ENCODE measurements around the gene ANKRD63. TPM values are rescaled to one million over a fixed set of nuclear protein-coding genes. Genes with fewer than 3 reads are reported as not detected.
A peak's percentile ranks its signal among the peaks of the same experiment; 100 is the strongest.

Gene ANKRD63
- total and polyA plus RNA-seq, 10 of the 15 experiments (the other 5 are each of a cell fraction or from before 2014, with no cell fraction given): not detected

- TF ChIP-seq CUX1 (IDR thresholded peaks at IDR 0.05; ENCODE audit: insufficient replicate concordance, low read depth, low read length) (no peak), KLF5 (IDR thresholded peaks at IDR 0.05; ENCODE audit: partially characterized antibody) (no peak), CBFB (IDR thresholded peaks at IDR 0.05; ENCODE audit: low read depth) (no peak), IRF5 (IDR thresholded peaks at IDR 0.05; ENCODE audit: borderline replicate concordance) (no peak), POLR2AphosphoS2 (IDR thresholded peaks at IDR 0.05; ENCODE audit: low read depth, low read length) (no peak), EGR1 (IDR thresholded peaks at IDR 0.05; ENCODE audit: borderline replicate concordance in 1 of 2, low read depth in 2 of 2, low read length in 2 of 2) (peak in 1 of 2 experiments; percentile 5; a peak in 1 of 3 replicates), ASH2L (IDR thresholded peaks at IDR 0.05; ENCODE audit: borderline replicate concordance, low read depth) (no peak), SP1 (IDR thresholded peaks at IDR 0.05; ENCODE audit: low read depth, low read length) (peak; percentile 91), HDGF (IDR thresholded peaks at IDR 0.05) (0 out of 2 replicates have a peak, but pooled peaks have one; percentile 20), SREBF1 (IDR thresholded peaks at IDR 0.05; ENCODE audit: low read length) (no peak), KAT2A (conservative IDR thresholded peaks at IDR 0.05; ENCODE audit: control insufficient read depth, low read depth, low read length) (peak; percentile 72; the same call in 1 of the 2 replicates), TBL1XR1 (IDR thresholded peaks at IDR 0.05; ENCODE audit: low read depth, low read length) (no peak), BACH1 (IDR thresholded peaks at IDR 0.05; ENCODE audit: borderline replicate concordance) (no peak), SRF (IDR thresholded peaks at IDR 0.05; ENCODE audit: low read depth in 2 of 2, low read length in 2 of 2) (peak; percentile 72 to 77; a peak in 3 of 4 replicates), SUZ12 (IDR thresholded peaks at IDR 0.05; ENCODE audit: unreplicated experiment) (no peak), ZNF622 (IDR thresholded peaks at IDR 0.05) (no peak), GATAD2B (conservative IDR thresholded peaks at IDR 0.05; ENCODE audit: low read depth) (0 out of 2 replicates have a peak, but pooled peaks have one; percentile 19)
- TF ChIP-seq, protein P1, sequence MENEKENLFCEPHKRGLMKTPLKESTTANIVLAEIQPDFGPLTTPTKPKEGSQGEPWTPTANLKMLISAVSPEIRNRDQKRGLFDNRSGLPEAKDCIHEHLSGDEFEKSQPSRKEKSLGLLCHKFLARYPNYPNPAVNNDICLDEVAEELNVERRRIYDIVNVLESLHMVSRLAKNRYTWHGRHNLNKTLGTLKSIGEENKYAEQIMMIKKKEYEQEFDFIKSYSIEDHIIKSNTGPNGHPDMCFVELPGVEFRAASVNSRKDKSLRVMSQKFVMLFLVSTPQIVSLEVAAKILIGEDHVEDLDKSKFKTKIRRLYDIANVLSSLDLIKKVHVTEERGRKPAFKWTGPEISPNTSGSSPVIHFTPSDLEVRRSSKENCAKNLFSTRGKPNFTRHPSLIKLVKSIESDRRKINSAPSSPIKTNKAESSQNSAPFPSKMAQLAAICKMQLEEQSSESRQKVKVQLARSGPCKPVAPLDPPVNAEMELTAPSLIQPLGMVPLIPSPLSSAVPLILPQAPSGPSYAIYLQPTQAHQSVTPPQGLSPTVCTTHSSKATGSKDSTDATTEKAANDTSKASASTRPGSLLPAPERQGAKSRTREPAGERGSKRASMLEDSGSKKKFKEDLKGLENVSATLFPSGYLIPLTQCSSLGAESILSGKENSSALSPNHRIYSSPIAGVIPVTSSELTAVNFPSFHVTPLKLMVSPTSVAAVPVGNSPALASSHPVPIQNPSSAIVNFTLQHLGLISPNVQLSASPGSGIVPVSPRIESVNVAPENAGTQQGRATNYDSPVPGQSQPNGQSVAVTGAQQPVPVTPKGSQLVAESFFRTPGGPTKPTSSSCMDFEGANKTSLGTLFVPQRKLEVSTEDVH (IDR thresholded peaks at IDR 0.05; ENCODE audit: low read depth, partially characterized antibody): no peak
- TF ChIP-seq, protein P2, sequence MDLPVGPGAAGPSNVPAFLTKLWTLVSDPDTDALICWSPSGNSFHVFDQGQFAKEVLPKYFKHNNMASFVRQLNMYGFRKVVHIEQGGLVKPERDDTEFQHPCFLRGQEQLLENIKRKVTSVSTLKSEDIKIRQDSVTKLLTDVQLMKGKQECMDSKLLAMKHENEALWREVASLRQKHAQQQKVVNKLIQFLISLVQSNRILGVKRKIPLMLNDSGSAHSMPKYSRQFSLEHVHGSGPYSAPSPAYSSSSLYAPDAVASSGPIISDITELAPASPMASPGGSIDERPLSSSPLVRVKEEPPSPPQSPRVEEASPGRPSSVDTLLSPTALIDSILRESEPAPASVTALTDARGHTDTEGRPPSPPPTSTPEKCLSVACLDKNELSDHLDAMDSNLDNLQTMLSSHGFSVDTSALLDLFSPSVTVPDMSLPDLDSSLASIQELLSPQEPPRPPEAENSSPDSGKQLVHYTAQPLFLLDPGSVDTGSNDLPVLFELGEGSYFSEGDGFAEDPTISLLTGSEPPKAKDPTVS (IDR thresholded peaks at IDR 0.05; ENCODE audit: low read depth, low read length): no peak
Measured at GRCh38 chr15:40323239-40323952, 40.5 kb upstream of the ANKRD63 start, which contains the start of gene INAFM2 (continued).

Measured in GM12878 (cell line).